Heart left ventricle (tissue), 16 donors: ENCODE results near the gene ABCA7. TPM values are rescaled to one million over a fixed set of nuclear protein-coding genes. Genes with fewer than 3 reads are reported as not detected.
A peak's percentile ranks its signal among the peaks of the same experiment; 100 is the strongest.

ENCODE experiments used
- ATAC-seq, 4 donors: fragments of 200-7000 bp; cut with Tn5 transposase; one replicate each; pipeline ENCODE4 v1.9.1; 2020 to 2022; ENCODE audit warnings: moderate library complexity in 4 of 4, mild to moderate bottlenecking in 3 of 4, moderate number of reproducible peaks in 1 of 4
- DNase-seq, 5 donors: peaks; one replicate each; pipeline ENCODE4 v3.0.0-alpha.2; 2020
- H3K27ac ChIP-seq, 12 donors: fragments of 200-600 bp; sonication (generic) in 4 of 12; one replicate each; pipeline versions ENCODE4 v1.5.0 to v1.8.0; 2016 to 2022; ENCODE audit warnings: mild to moderate bottlenecking in 2 of 12
- H3K27me3 ChIP-seq, 9 donors: fragments of 200-600 bp; sonication (generic) in 2 of 9; one replicate each; pipeline versions ENCODE4 v1.5.1 to v1.8.0; 2016 to 2022; ENCODE audit warnings: mild to moderate bottlenecking in 3 of 9
- H3K36me3 ChIP-seq, 9 donors: fragments of 200-600 bp; sonication (generic) in 2 of 9; one replicate each; pipeline versions ENCODE4 v1.5.0 to v1.8.0; 2018 to 2022; ENCODE audit warnings: mild to moderate bottlenecking in 2 of 9
- H3K4me1 ChIP-seq, 12 donors: fragments of 200-600 bp; sonication (generic) in 4 of 12; one replicate each; pipeline versions ENCODE4 v1.5.0 to v1.8.0; 2016 to 2022; ENCODE audit warnings: mild to moderate bottlenecking in 3 of 12
- H3K4me3 ChIP-seq, 12 donors: fragments of 200-600 bp; sonication (generic) in 4 of 12; one replicate each; pipeline versions ENCODE4 v1.5.0 to v1.8.0; 2017 to 2022; ENCODE audit warnings: mild to moderate bottlenecking in 9 of 12, moderate library complexity in 4 of 12
- H3K9me3 ChIP-seq, 12 donors: fragments of 200-600 bp; sonication (generic) in 4 of 12; one replicate each; pipeline versions ENCODE4 v1.5.0 to v1.8.0; 2016 to 2022; ENCODE audit warnings: mild to moderate bottlenecking in 1 of 12
- POLR2A ChIP-seq, 2 donors: fragments of 450-650 bp; IDR thresholded peaks; one replicate each; pipeline ENCODE4 v1.6.1; 2017; ENCODE audit warnings: antibody characterized with exemption in 2 of 2, mild to moderate bottlenecking in 2 of 2, moderate library complexity in 2 of 2
- WGBS, 4 donors: extraction: QIAGEN DNeasy Blood & Tissue Kit in 2 of 4; methylation state at CpG; one replicate each; pipeline versions ENCODE4 v1.1.5 to v1.1.7; 2013 to 2018; 5-methylcytosine and 5-hydroxymethylcytosine counted together
- intact Hi-C, 10 donors: fragments of 100-400 bp; cut with DNase I; formaldehyde crosslinking; loops; one replicate each; pipeline versions ENCODE4 v1.11.1 to v1.14.2; 2022
- long read RNA-seq, 3 donors: library from polyadenylated mRNA; unstranded; transcript quantifications; one replicate each; pipeline ENCODE4 v2.0.0, GENCODE V29; 2020 to 2021
- polyA plus RNA-seq, 2 donors: library from polyadenylated mRNA; stranded (reverse); fragments of 200-250 nt; gene quantifications; one replicate each; pipeline ENCODE4 v1.2.3, GENCODE V29; 2013
- total RNA-seq, 9 donors: library from RNA; depleted of rRNA in 2 of 9; stranded (reverse); fragments of >200 nt in 2 of 9; fragmentation: NEBNext Ultra II Directional in 3 of 9; extraction: Animal tissue kit (Norgen Biotek cat#: 25700) in 3 of 9; gene quantifications; one replicate each; pipeline versions ENCODE4 v1.1.0 to v1.2.4, GENCODE V29; 2016 to 2023
- TF ChIP-seq, protein P1 (sequence below), 12 donors: fragments of 200-600 bp; sonication (generic) in 4 of 12; IDR thresholded peaks; one replicate each; pipeline versions ENCODE4 v1.5.0 to v1.8.0; 2018 to 2022; ENCODE audit warnings: antibody characterized with exemption in 12 of 12, mild to moderate bottlenecking in 5 of 12
- donor health status: ischemic (EF 13 %, LVEDD 7.1; RV severe dilation, severe dysfunction).
- donor health status: healthy with polysubstance abuse.
- donor health status: DM: no; HTN: yes; CAD: no.
- donor health status: DM: no; HTN: no; CAD: no.
- donor health status: ischemic (EF 25% LVEDD 6.9; RV normal size, moderate dysfunction).
- donor health status: ischemic (EF 25% LVEDD 5.7; RV mildly dilated, moderate dysfunction).
- donor health status: healthy.
- donor health status: DM: yes; HTN: yes; CAD: no.
- donor health status: ischemic (EF 35%, LVEDD 5.7; RV mildly dilated, moderate dysfunction).
- donor health status: nonischemic (EF 11% LVEDD 7.7; RV severe dilation, severe dysfunction).
- donor health status: DM: yes; HTN: yes; CAD: no.
- donor health status: PGD.
- donor health status: ischemic (EF 29% LVEDD 5.4; RV normal size, mild dysfunction).
- donor health status: nonischemic (EF 23%, LVEDD 6.1; RV moderate dilation, normal function).

The ABCA7 gene, protein sequence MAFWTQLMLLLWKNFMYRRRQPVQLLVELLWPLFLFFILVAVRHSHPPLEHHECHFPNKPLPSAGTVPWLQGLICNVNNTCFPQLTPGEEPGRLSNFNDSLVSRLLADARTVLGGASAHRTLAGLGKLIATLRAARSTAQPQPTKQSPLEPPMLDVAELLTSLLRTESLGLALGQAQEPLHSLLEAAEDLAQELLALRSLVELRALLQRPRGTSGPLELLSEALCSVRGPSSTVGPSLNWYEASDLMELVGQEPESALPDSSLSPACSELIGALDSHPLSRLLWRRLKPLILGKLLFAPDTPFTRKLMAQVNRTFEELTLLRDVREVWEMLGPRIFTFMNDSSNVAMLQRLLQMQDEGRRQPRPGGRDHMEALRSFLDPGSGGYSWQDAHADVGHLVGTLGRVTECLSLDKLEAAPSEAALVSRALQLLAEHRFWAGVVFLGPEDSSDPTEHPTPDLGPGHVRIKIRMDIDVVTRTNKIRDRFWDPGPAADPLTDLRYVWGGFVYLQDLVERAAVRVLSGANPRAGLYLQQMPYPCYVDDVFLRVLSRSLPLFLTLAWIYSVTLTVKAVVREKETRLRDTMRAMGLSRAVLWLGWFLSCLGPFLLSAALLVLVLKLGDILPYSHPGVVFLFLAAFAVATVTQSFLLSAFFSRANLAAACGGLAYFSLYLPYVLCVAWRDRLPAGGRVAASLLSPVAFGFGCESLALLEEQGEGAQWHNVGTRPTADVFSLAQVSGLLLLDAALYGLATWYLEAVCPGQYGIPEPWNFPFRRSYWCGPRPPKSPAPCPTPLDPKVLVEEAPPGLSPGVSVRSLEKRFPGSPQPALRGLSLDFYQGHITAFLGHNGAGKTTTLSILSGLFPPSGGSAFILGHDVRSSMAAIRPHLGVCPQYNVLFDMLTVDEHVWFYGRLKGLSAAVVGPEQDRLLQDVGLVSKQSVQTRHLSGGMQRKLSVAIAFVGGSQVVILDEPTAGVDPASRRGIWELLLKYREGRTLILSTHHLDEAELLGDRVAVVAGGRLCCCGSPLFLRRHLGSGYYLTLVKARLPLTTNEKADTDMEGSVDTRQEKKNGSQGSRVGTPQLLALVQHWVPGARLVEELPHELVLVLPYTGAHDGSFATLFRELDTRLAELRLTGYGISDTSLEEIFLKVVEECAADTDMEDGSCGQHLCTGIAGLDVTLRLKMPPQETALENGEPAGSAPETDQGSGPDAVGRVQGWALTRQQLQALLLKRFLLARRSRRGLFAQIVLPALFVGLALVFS (N-terminal part only)
- total RNA-seq = 10 to 100 TPM in 4 of 9 donors, 1 to 10 TPM in 5; 5.9 to 12.4 (median 9.2) TPM
- polyA plus RNA-seq = 1 to 10 TPM; 2.9 to 8.8 TPM
- long read RNA-seq, donor 1, partial matches to known transcripts = 6 of 15 reads
- long read RNA-seq, donor 1, other reads (novel, unspliced or antisense) = 9 of 15 reads
- long read RNA-seq, donor 2, full-length matches to known transcripts = 1 of 16 reads
- long read RNA-seq, donor 2, partial matches to known transcripts = 10 of 16 reads
- long read RNA-seq, donor 2, other reads (novel, unspliced or antisense) = 5 of 16 reads
- long read RNA-seq, donor 3, partial matches to known transcripts = 7 of 12 reads
- long read RNA-seq, donor 3, other reads (novel, unspliced or antisense) = 5 of 12 reads

DNA sequence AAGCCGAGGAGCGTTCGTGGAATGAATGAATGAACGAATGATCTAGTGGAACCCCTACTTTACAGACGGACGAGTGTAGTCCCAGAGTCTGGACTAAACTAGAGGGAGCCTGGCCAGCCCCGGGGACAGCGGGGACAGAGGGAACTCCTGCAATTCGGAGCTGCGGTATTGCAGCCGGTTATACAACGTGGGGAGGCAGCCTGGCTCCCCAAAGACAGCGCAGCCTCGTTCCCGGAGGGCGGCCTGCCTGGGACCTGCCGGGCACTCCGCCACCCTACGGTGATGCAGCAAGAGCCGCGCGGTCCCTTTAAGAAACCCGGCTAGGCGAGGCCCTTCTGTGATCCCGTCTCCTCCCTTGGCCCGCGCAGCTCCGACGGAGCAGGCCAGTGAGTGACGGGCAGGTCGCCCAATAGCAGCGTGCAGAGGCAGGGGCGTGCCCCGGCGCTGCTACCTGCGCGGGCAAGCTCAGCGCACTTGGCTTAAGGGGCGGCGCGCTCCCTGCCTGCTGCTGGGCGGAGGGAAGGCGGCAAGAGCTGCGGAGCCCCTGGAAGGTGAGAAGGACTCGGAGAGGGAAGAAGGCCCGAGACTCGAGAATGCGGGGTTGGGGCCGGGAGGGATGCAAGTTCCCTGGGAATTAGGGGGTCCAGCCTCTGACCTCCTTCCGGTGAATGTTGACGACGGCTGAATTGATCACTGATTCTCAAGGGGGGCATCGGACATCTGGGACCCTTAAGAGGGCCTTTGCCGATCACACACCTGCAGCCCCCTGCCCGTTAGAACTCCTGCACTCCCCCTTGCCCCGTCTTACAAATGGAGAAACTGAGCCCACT is at the start of gene ABCA7:
ABCA7 (plus strand) TSS at position 462 of the 830 bp plus-strand sequence. CDS start 1,255 bp downstream, outside the sequence.
- DNase-seq (peak; percentile 98 to 100 (median 99)), ATAC-seq (peak; percentile 95 to 96 (median 95))
- H3K27me3 ChIP-seq = no peaks in the 10 kb centered on the region
- peak within 1 kb of the TSS; percentile 25 to 82 (median 62) for H3K4me3 ChIP-seq
- TF ChIP-seq POLR2A (IDR thresholded peaks at IDR 0.05) = peak in 1 of 2 donors; percentile 69
- TF ChIP-seq, protein P1, sequence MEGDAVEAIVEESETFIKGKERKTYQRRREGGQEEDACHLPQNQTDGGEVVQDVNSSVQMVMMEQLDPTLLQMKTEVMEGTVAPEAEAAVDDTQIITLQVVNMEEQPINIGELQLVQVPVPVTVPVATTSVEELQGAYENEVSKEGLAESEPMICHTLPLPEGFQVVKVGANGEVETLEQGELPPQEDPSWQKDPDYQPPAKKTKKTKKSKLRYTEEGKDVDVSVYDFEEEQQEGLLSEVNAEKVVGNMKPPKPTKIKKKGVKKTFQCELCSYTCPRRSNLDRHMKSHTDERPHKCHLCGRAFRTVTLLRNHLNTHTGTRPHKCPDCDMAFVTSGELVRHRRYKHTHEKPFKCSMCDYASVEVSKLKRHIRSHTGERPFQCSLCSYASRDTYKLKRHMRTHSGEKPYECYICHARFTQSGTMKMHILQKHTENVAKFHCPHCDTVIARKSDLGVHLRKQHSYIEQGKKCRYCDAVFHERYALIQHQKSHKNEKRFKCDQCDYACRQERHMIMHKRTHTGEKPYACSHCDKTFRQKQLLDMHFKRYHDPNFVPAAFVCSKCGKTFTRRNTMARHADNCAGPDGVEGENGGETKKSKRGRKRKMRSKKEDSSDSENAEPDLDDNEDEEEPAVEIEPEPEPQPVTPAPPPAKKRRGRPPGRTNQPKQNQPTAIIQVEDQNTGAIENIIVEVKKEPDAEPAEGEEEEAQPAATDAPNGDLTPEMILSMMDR (IDR thresholded peaks at IDR 0.05) = peak in 4 of 12 donors; percentile 6 to 16 (median 8)
- 1 to 2% (median 1%) methylated on average over 38 to 56 of the region's 56 CpGs for WGBS, 4 donors
- peak within 1 kb of the TSS in 8 of 12 donors; percentile 21 to 92 (median 56) for H3K27ac ChIP-seq
- intact Hi-C loops = loop anchor here in 3 of 10 donors (5.0 to 10.0 kb wide), 3 partner anchors 45 to 57 kb away; partner anchors contain the start of gene POLR2E (in 1 of the 3)
- H3K36me3 ChIP-seq = peaks cover 0 to 32% (median 16%) of the 10 kb centered on the region in 9 donors
- H3K9me3 ChIP-seq = no peaks in the 10 kb centered on the region
- peaks cover 3 to 53% (median 22%) of the 10 kb centered on the region in 12 donors for H3K4me1 ChIP-seq

DNA sequence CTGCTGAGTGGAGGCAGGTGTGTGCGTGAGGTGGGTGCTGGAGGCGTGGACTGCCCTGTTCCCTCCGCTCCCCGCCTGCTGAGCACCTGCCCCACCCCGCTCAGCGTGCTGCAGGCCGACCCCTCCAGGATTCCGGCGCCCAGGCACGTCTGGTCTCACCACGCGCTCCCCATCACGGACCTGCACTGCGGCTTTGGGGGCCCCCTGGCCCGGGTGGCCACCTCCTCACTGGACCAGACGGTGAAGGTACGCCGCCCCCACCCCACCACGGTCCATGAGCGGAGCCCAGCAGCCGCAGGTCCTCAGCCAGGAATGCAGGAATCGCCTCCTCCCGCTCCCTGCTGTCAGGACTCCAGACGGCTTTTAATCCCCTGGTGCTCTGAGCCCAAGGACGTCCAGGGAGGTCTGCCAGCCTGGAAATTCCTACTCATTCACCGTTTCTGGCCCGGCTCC is 49.8 kb upstream of the ABCA7 start:
- Histone ChIP-seq H3K36me3 (peaks cover 0 to 71% (median 19%) of the 10 kb centered on the region in 9 donors), H3K4me3 (no peak overlapping the region), H3K4me1 (peaks cover 0 to 5% (median under 1%) of the 10 kb centered on the region in 12 donors), H3K27me3 (peaks cover 0 to 5% (median 0%) of the 10 kb centered on the region in 9 donors), H3K27ac (no peak overlapping the region), H3K9me3 (no peaks in the 10 kb centered on the region)
- intact Hi-C loops = no loop called here
- ATAC-seq = no peak
- DNase-seq = no peak
- 46 to 83% (median 77%) methylated on average over 6 to 27 of the region's 27 CpGs for WGBS, 4 donors
- TF ChIP-seq, protein P1 (IDR thresholded peaks at IDR 0.05) = no peak
- TF ChIP-seq POLR2A (IDR thresholded peaks at IDR 0.05) = no peak

DNA sequence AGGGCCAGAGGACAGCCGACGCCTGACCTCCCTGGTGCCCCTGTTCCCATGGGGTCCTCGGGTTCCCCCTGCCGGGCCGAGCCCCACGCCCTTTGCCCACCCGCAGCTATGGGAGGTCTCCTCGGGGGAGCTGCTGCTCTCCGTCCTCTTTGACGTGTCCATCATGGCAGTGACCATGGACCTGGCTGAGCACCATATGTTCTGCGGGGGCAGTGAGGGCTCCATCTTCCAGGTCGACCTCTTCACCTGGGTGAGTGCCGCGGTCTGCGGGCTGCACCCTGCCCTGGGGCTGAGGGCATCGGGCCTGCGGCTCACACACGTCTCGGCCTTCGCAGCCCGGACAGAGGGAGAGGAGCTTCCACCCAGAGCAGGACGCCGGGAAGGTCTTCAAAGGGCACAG is 49.2 kb upstream of the ABCA7 start:
- peaks cover 0 to 70% (median 19%) of the 10 kb centered on the region in 9 donors for H3K36me3 ChIP-seq
- intact Hi-C loops = no loop called here
- TF ChIP-seq POLR2A (IDR thresholded peaks at IDR 0.05) = no peak
- TF ChIP-seq, protein P1 (IDR thresholded peaks at IDR 0.05) = no peak
- H3K27ac ChIP-seq = no peak overlapping the region
- ATAC-seq = no peak
- peaks cover 0 to 11% (median 3%) of the 10 kb centered on the region in 9 donors for H3K27me3 ChIP-seq
- 92 to 95% (median 94%) methylated on average over 22 to 23 of the region's 23 CpGs for WGBS, 4 donors
- no peak overlapping the region for H3K4me3 ChIP-seq
- DNase-seq = no peak
- H3K4me1 ChIP-seq = peaks cover 0 to 5% (median 0%) of the 10 kb centered on the region in 12 donors
- H3K9me3 ChIP-seq = no peaks in the 10 kb centered on the region
